Pancreas (tissue), 10 donors: ENCODE results near the gene ZNF511. TPM values are rescaled to one million over a fixed set of nuclear protein-coding genes. Genes with fewer than 3 reads are reported as not detected.
A peak's percentile ranks its signal among the peaks of the same experiment; 100 is the strongest.

ENCODE experiments used
- ATAC-seq, 4 donors: fragments of 200-7000 bp; cut with Tn5 transposase; one replicate each; pipeline versions ENCODE4 v1.8.0 to v1.9.1; 2020; ENCODE audit warnings: mild to moderate bottlenecking in 4 of 4, moderate library complexity in 4 of 4
- DNase-seq, 6 donors: peaks; one replicate each; pipeline ENCODE4 v3.0.0-alpha.2; 2020
- FAIRE-seq: peaks from 2 replicates; lab custom pipeline; 2012; peaks lifted over from hg19 to GRCh38; lab: Jason Lieb, UNC
- H3K27ac ChIP-seq, 4 donors: fragments of 200-600 bp; sonication (generic); 1 replicate in 3 of 4; 2 replicates in 1 of 4; pipeline versions ENCODE4 v1.5.0 to v1.8.0; 2020
- H3K27me3 ChIP-seq, 4 donors: fragments of 200-600 bp; one replicate each; pipeline ENCODE4 v1.8.0; 2021
- H3K36me3 ChIP-seq, 3 donors: fragments of 200-600 bp; sonication (generic) in 1 of 3; one replicate each; pipeline versions ENCODE4 v1.5.0 to v1.8.0; 2020 to 2021
- H3K4me1 ChIP-seq, 3 donors: fragments of 200-600 bp; one replicate each; pipeline ENCODE4 v1.8.0; 2021
- H3K4me3 ChIP-seq, 4 donors: fragments of 200-600 bp; sonication (generic) in 2 of 4; one replicate each; pipeline versions ENCODE4 v1.5.0 to v1.8.0; 2020 to 2021
- H3K9me3 ChIP-seq, 4 donors: fragments of 200-600 bp; one replicate each; pipeline ENCODE4 v1.8.0; 2021
- WGBS, 2 donors: extraction: QIAGEN DNeasy Blood & Tissue Kit; methylation state at CpG; one replicate each; pipeline ENCODE4 v1.1.7; 2013; 5-methylcytosine and 5-hydroxymethylcytosine counted together
- intact Hi-C, 3 donors: fragments of 100-400 bp; cut with DNase I; formaldehyde crosslinking; loops; one replicate each; pipeline versions ENCODE4 v1.11.1 to v1.14.2; 2022
- polyA plus RNA-seq, 2 donors: library from polyadenylated mRNA; stranded (reverse); fragments of 200-250 nt; gene quantifications; one replicate each; pipeline ENCODE4 v1.2.3, GENCODE V29; 2013
- total RNA-seq, 6 donors: library from RNA; stranded (reverse); fragmentation: NEBNext Ultra II Directional in 4 of 6; extraction: Animal tissue kit (Norgen Biotek cat#: 25700) in 4 of 6; gene quantifications; one replicate each; pipeline versions ENCODE4 v1.2.1 to v1.2.4, GENCODE V29; 2021 to 2023
- TF ChIP-seq, protein P1 (sequence below), 4 donors: fragments of 200-600 bp; sonication (generic) in 3 of 4; IDR thresholded peaks; one replicate each; pipeline versions ENCODE4 v1.5.0 to v1.8.0; 2021; ENCODE audit warnings: antibody characterized with exemption in 4 of 4
- donor health status: healthy with polysubstance abuse.
- donor health status: DM: no; HTN: no; CAD: no; lungs with moderate emphysema.
- donor health status: DM: no; HTN: no; CAD: no.
- donor health status: control.
- donor health status: control.
- donor health status: Bipolar disorder and iron deficiency.
- donor health status: DM: yes; HTN: yes; CAD: no.
- donor health status: DM: no; HTN: no; CAD: no.
- donor health status: DM: no; HTN: no; CAD: no.
- donor health status: DM: yes; HTN: yes; CAD: no.

The ZNF511 gene
- total and polyA plus RNA-seq, 8 donors, result 13.3 to 40.3 (median 17.3) TPM

DNA sequence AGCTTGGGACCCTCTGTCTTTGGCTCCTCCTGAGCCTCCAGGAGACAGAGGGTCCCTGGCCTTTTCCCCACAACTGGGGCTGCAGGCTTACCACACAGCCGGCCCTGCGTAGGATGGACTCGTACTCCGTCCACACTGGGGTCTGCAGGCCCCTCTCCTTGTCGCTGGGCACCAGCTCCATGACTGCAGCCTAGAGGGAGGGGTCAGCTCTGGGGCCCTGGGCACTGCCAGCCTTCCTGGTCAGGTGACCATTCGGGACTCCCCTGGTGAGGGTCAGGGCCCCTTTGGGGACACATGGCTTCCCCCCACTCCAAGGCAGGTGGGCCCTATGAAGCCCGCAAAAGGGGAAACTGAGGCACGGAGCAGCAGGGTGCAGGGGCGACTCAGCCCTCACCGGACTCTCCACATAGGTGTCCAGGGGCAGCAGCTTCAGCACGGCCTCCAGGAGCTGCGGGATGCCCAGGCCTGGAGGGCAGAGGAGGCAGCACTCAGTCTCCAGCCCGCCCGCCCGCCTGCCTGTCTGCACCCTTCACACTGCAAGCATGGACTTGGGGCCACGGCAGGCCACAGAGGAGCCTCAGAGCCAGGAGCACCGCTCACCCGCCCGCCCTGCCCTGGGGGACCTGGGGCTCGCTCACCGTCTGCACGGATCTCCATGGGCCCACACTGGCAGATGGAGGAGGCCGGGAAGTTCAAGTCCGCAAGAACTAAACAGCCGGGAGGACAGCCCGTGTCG lies 48.0 kb downstream of the ZNF511 start:
- no peaks in the 10 kb centered on the region for H3K9me3 ChIP-seq
- no peak for FAIRE-seq
- ATAC-seq, result no peak
- TF ChIP-seq, protein P1, sequence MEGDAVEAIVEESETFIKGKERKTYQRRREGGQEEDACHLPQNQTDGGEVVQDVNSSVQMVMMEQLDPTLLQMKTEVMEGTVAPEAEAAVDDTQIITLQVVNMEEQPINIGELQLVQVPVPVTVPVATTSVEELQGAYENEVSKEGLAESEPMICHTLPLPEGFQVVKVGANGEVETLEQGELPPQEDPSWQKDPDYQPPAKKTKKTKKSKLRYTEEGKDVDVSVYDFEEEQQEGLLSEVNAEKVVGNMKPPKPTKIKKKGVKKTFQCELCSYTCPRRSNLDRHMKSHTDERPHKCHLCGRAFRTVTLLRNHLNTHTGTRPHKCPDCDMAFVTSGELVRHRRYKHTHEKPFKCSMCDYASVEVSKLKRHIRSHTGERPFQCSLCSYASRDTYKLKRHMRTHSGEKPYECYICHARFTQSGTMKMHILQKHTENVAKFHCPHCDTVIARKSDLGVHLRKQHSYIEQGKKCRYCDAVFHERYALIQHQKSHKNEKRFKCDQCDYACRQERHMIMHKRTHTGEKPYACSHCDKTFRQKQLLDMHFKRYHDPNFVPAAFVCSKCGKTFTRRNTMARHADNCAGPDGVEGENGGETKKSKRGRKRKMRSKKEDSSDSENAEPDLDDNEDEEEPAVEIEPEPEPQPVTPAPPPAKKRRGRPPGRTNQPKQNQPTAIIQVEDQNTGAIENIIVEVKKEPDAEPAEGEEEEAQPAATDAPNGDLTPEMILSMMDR (IDR thresholded peaks at IDR 0.05), result no peak
- H3K36me3 ChIP-seq, result no peaks in the 10 kb centered on the region
- WGBS, 2 donors, result 71 to 73% methylated on average over 26 to 27 of the region's 27 CpGs
- H3K27ac ChIP-seq, result no peak overlapping the region
- H3K27me3 ChIP-seq, result no peaks in the 10 kb centered on the region
- H3K4me1 ChIP-seq, result peaks cover 10 to 20% (median 10%) of the 10 kb centered on the region in 3 donors
- intact Hi-C loops, result no loop called here
- peak overlapping the region; percentile 39 to 63 (median 46) for H3K4me3 ChIP-seq
- no peak for DNase-seq

DNA sequence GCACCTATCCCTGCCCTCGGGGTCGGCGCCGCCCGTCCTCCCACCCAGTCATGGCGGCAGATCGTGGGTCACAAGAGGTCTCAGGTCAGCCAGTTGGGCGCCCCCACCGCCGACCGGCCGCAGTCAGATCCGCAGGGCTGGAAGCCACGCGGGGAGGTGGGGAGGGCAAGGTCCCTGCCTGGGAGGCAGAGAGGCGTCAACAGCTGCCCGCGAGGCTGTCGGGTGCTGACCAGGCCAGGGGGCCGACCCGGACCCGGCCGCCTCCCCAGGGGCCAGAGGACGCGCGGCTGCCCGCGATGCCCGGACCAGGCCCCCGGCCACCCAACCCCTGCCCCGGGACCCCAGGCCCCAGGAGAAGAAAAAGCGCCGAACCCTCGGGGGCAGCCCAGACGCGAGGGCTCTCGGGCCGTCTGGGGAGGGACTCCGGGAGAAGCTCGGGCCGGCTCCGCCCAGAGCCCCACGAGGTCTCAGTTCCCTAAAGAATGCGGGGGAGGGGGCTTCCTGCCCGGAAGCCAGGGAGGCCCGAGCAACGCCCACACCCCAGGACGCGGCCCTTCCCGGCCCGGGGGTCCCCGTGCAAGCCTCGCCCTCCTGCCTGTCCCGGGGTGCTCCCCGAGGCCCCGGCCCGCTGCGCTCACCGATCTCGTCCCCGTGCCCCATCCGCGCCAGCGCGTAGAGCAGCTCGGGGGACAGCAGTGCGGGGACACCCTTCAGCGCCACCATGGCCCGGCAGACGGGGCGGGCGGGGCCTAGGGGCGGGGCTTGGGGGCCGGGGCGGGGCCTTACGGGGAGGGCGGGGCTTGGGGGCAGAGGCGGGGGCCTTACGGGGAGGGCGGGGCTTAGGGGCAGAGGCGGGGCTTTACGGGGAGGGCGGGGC lies 48.8 kb downstream of the ZNF511 start, which contains the start of gene FUOM:
TSS of gene FUOM (minus strand) at position 735 of the 877 bp plus-strand sequence. CDS start at position 723, 12 bp downstream.
- no peaks in the 10 kb centered on the region for H3K9me3 ChIP-seq
- H3K36me3 ChIP-seq, result peaks cover 0 to 3% (median 0%) of the 10 kb centered on the region in 3 donors
- H3K27ac ChIP-seq, result peak within 1 kb of the TSS in 2 of 4 donors; percentile 32 to 46
- TF ChIP-seq, protein P1 (IDR thresholded peaks at IDR 0.05), result no peak
- FAIRE-seq, result no peak
- peak within 1 kb of the TSS; percentile 39 to 63 (median 46) for H3K4me3 ChIP-seq
- no peaks in the 10 kb centered on the region for H3K27me3 ChIP-seq
- WGBS, 2 donors, result 6 to 10% methylated on average over 72 to 83 of the region's 83 CpGs
- H3K4me1 ChIP-seq, result peaks cover 10 to 20% (median 10%) of the 10 kb centered on the region in 3 donors
- DNase-seq, result peak in 4 of 6 donors; percentile 59 to 88 (median 66)
- peak; percentile 51 to 76 (median 70) for ATAC-seq
- intact Hi-C loops, result no loop called here

DNA sequence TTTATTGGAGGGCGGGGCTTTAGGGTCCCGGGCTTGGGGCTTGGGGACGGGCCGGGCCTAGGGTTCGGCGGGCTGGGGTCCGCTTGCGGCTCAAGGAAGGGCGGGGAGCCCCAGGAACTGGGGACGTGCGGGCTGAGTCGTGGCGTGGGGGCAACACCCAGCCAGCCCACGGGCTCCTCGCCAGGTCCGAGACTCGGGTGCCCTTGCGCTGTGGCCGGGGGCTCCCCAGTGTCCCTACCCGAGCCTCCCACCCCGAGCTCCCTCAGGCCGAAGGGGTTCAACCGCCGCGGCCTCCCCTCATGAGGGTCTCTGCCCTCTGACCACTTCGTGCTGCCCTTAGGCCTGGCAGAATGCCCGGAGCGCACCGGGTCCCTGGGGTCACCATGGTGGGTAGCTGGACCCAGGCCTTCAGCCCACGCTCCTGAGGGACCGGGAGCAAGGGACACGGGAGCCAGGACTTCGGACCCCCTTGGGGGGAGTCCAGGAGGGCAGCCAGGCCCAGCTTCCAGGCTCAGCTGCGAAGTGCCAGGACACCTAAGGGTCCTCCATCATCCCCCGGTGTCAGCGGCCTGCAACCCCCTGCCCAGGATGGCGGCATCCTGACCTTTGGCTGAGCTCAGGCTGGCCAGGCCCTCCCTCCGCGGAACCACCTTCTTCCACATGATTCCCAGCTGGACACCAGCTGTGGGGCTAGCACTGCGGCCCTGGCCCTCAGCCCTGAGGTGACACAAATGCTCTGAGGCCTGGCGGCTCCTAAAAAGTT lies 49.6 kb downstream of the ZNF511 start:
- intact Hi-C loops, result no loop called here
- no peak overlapping the region for H3K4me3 ChIP-seq
- peaks cover 10 to 20% (median 10%) of the 10 kb centered on the region in 3 donors for H3K4me1 ChIP-seq
- ATAC-seq (peak in 2 of 4 donors; percentile 11 to 31), FAIRE-seq (no peak), DNase-seq (peak in 4 of 6 donors; percentile 28 to 89 (median 68))
- TF ChIP-seq, protein P1 (IDR thresholded peaks at IDR 0.05), result no peak
- peak overlapping the region in 2 of 4 donors; percentile 32 to 46 for H3K27ac ChIP-seq
- H3K9me3 ChIP-seq, result no peaks in the 10 kb centered on the region
- WGBS, 2 donors, result 83 to 87% methylated on average over 34 to 41 of the region's 41 CpGs
- H3K27me3 ChIP-seq, result no peaks in the 10 kb centered on the region
- peaks cover 0 to 11% (median 0%) of the 10 kb centered on the region in 3 donors for H3K36me3 ChIP-seq

DNA sequence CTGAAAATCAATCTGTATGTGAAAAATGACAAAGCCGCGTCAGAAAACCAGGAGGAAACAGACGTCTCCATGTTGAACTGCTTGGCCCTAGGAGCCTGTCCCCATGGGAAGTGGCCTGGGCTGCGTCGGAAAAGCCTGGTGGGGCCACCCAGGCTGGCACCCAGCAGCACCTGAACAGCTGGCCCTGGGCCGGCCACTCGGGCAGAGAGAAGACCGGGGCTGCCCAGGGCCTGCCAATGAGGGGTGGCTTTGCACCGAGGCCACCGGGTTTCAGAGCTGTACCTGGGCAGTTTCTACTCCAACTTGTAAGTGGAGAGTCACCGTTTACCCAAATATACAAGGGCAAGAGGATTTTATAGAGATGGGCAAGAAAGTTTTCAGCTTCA lies 50.2 kb downstream of the ZNF511 start:
- Histone ChIP-seq H3K4me3 (no peak overlapping the region), H3K27me3 (no peaks in the 10 kb centered on the region), H3K9me3 (no peaks in the 10 kb centered on the region), H3K36me3 (peaks cover 0 to 11% (median 0%) of the 10 kb centered on the region in 3 donors), H3K27ac (peak overlapping the region in 3 of 4 donors; percentile 5 to 46 (median 32)), H3K4me1 (peaks cover 10 to 20% (median 10%) of the 10 kb centered on the region in 3 donors)
- TF ChIP-seq, protein P1 (IDR thresholded peaks at IDR 0.05), result no peak
- FAIRE-seq (no peak), ATAC-seq (peak in 1 of 4 donors; percentile 4), DNase-seq (peak in 1 of 6 donors; percentile 62)
- intact Hi-C loops, result no loop called here
- 71 to 81% methylated on average over 11 of the region's 11 CpGs for WGBS, 2 donors
